Posterior vena cava (tissue), 2 donors: ENCODE results near the gene ZBTB2. TPM values are rescaled to one million over a fixed set of nuclear protein-coding genes. Genes with fewer than 3 reads are reported as not detected.
"Not testable (repeated sequence)": the region's sequence is repeated elsewhere in the genome, so short reads cannot be mapped to it uniquely, and the experiment has no call there.

ENCODE experiments used
- DNase-seq: peaks from one replicate; pipeline ENCODE4 v3.0.0-alpha.2; 2020; ENCODE audit warnings: low spot score
- intact Hi-C, 2 donors: fragments of 100-400 bp; cut with DNase I; formaldehyde crosslinking; loops; one replicate each; pipeline versions ENCODE4 v1.14.1 to v1.14.2; 2022 to 2023
- total RNA-seq, 2 donors: library from RNA; stranded (reverse); fragmentation: NEBNext Ultra II Directional; extraction: Animal tissue kit (Norgen Biotek cat#: 25700); gene quantifications; one replicate each; pipeline ENCODE4 v1.2.1, GENCODE V29; 2021
- donor health status: DM: yes; HTN: yes; CAD: no.
- donor health status: DM: yes; HTN: yes; CAD: no.

The ZBTB2 gene
- total RNA-seq, 2 donors from 2014 or later = 8.7 to 9.5 TPM

DNA sequence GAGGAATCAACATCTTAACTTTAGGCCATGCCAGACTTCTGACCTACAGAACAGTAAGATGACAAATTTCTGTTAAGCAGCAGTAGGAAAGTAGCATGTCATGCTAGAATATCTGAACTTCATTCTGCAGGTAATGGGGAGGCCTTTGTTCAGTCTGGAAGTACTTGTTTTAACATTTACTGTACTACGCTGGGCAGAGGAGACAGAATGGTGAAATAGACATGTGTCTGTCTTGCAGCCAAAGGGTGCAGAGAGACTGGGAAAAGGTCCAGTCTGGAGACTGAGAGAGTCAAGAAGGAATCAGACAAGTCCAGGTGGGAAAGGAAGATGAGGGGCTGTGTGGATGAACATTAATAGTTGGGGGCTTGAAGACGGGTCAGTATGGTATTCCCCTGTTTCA is 17.5 kb upstream of the ZBTB2 start:
- intact Hi-C loops = no loop called here
- no peak for DNase-seq

DNA sequence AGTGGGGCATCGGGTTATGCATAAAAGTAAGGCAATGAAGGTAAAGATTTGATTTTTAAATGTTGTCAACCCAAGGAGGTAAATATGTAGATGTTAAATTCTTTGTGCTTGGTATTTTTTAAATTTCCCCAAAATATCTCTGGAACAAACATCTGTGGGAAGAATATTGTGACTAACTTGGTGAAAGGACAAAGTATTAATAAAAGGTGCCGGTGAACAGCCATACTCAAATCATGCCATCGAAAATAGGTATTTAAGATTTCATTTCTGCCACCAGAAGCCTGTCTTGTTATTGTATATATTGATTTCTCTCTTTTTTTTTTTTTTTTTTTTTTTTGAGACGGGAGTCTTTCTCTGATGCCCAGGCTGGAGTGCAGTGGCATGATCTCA is 12.6 kb upstream of the ZBTB2 start:
- intact Hi-C loops = no loop called here
- DNase-seq = no peak

DNA sequence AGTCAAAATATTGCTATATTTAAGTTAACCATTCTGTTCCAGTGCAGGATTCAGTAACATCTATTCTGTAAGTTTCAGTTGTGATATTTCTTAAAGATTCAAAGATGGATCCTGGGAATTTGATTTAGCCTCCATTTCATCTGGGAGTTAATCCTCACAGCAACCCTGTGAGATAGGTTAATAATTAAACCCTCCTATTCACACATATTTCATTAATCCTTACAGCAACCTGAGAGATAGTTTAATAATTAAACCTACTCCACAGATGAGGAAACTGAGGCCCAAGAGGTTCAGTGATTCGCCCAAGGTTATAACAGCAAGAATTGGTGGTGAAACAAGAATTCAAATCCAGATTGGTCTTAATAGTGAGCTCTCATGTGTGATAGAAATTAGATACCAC is 10.9 kb upstream of the ZBTB2 start:
- DNase-seq = no peak
- intact Hi-C loops = no loop called here

DNA sequence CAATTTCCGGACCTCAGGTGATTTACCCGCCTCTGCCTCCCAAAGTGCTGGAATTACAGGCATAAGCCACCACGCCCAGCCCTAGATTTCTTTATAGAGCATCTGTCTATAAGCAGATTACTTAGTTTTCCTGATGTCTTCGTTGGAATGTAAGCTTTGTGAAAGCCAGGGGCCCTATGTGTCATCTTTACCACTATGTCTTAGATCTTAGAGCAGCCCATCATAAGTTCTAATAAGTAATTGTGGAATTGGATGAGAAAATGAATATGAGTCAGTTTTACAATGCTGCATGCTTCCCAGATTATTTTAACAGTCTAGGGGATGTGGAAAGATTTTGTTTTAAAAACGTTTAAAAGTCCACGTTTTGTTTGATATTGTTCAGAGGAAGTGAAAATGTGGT is 9.1 kb upstream of the ZBTB2 start:
- intact Hi-C loops = no loop called here
- DNase-seq = no peak

DNA sequence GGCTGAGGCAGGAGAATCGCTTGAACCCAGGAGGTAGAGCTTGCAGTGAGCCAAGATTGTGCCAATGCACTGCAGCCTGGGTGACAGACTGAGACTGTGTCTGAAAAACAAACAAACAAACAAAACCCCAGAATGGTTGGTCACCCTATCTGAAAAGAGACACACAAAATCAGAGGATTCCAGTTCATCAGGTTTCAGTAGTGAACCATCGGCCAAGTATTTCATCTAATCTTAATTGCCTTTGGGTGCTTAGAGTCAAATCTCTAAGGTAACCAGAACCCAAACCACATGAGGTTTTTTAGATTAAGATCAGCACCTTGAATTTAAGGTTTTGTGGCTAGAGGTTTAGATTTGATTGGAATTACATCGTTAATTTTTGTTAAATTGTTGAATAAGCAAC is 8.3 kb upstream of the ZBTB2 start:
- DNase-seq = no peak
- intact Hi-C loops = no loop called here

DNA sequence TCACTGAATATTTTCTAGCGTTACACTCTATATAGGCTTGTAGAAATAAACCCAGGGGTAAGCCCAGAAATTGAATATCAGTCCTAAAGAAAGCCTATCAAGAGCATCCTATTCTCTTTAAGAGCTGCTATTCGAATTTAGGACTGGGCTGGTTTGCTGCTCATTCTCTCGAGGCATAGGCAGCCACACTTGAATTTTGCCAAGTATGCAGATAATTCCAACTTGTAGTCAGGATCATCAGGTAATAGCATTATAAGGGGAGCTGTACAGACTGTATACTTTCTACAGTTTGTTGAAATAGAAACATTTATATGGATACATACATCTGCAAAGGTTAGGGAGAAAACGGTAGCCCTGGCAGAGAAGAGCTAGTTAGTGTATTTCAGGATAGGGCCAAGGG is 2.1 kb upstream of the ZBTB2 start:
- no peak for DNase-seq
- intact Hi-C loops = no loop called here

DNA sequence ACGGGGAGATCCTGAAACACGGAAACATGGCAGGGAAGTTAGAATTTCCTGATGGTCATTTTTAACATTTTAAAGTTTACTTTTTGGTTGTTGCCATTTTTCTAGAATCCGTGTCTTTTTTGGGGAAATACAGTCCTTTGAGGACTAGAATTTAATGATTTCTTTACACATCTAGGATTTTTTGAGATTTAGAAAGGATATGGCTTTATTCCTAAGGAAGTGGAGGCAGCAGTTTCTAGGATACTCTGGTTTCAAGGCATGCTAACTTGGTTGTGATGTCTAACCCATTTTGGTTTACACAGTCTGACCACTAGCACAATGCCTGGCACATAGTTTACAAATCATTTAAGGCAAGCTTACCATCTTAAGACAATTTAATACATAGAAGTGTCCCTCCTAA is 1.1 kb upstream of the ZBTB2 start:
- DNase-seq = no peak
- intact Hi-C loops = no loop called here

DNA sequence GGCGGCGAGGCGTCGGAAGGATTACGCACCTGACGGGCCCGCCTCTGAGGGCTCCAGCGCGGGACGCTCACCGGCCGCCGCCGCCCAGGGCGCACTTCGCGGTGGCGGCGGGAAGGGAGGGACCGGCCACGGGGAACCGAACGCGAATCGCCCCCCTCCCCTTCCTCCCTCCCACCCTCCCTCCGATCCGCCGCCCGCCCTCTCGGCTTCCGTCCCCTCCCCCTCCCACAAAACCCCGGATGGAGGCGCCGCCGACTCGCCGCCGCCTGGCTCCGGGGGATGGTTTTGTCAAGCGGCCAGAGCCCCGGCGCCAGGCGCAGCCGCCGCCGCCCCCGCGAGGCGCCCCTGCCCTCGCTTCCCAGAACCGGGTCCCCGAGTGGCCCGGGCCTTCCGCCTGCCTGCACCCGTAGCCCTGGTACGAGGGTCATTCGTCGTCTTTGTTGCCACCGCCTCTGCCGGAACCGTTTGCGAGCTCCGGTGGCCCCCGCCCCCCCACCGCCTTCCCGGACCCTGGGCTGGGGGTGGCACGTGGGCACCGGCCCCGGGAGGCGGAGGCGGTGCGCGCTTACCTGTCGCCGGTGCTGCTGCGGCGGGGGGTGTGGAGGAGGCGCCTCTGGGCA is 398 bp downstream of the ZBTB2 start:
- peak; percentile 94 for DNase-seq
- intact Hi-C loops = no loop called here

DNA sequence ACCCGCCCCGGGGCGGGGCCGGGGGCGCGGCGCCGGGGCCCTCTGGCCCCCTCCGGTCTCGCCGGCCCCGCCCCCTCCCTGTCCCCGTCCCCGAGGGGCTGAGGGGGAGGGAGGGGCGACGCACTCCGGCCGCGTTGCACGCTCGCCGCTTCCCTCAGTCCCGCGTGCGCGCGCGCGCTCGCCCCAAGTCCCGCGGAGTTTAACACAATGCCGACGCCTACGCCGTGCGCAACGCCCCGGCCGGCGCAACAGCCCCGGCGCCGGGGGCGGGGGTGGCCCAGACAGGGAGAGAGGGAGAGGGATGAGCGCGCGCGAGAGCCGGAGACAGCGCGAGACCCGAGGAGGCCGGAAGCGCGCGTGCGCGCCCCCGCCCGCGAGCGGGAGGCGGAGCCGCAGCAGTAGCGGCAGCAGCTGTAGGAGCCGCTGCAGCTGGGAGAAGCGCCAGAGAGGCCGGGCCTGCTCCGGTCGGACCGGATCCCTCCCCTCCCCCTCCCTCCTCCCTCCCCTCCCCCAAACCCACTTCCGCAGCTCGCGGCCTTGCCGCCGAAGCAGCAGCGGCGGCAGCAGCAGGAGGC is 996 bp downstream of the ZBTB2 start:
- intact Hi-C loops = no loop called here
- DNase-seq = peak; percentile 99

DNA sequence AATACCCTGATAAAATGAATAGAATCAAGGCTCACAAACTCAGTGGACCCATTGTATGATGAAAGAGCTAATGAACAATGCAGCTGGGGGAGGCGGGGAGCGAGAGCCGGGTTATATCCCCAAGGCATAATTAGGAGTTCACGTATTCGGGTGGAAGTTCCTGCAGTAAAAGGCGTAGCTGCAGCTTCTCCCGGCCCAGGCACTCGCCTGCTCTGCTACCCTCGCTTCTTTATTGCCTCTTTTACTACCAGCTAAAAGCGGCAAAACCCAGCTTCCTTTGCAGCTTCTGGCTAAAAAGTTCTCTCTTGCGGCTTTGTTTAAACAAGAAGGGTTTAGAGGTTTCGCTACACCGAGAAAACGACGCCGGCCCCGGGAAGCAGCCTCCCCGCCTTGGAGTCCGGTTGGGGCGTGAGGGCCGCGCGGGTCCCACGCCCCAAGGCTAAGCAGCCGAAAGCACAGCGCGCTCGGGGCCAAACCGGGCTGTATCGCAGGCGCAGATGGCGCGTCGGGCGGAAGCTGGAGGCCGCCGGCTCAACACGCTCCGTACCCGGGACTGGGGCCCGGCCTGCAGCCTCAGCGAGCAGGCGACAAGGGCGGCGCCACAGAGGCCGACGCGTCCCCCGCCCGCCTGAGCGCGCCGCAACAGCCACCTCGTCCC is 1.6 kb downstream of the ZBTB2 start:
- intact Hi-C loops = no loop called here
- peak; percentile 88 for DNase-seq

DNA sequence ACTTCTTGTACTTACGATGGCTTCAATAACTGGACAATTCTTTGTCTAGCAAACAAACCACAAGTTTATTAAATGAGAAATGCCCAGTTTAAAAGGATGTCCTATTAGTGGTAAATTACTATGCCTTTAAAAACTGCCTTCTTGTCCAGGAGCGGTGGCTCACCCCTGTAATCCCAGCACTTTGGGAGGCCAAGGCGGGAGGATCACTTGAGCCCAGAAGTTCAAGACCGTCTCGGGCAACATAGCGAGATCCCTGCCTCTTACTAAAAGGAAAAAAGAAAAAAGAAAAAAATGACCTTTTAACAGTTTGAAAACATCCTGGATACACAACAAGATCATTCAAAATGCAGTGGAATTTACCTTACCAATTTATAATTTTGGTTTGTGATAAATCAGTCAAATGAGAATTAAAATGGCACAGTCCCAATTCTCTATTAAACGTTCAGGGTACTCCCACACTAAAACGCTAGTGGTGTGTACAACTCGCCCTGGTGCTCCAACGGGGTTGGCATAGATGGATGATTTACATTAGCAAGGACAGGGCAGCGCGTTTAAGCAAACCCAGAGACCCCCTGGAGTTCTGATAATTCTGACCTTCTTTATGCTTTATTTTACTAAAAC is 2.3 kb downstream of the ZBTB2 start:
- intact Hi-C loops = no loop called here
- DNase-seq = no peak

DNA sequence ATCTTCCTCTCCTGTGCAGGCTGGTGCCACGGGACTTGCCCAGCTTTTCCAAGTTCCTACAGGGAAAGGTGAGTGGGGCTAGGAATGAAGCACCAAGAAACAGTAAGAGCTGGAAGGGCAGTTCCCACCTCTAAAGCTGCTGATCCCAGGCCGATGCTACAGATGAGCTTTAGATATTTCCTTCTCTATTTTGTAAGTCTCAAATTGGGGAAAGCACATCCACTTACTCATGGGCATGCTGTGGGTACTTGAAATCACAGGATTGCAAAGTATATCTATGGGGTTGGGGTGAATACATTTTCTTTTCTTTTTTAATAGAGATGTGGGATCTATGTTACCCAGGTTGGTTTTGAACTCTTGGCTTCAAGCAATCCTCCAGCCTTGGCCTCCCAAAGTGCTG is 3.1 kb downstream of the ZBTB2 start:
- intact Hi-C loops = no loop called here

DNA sequence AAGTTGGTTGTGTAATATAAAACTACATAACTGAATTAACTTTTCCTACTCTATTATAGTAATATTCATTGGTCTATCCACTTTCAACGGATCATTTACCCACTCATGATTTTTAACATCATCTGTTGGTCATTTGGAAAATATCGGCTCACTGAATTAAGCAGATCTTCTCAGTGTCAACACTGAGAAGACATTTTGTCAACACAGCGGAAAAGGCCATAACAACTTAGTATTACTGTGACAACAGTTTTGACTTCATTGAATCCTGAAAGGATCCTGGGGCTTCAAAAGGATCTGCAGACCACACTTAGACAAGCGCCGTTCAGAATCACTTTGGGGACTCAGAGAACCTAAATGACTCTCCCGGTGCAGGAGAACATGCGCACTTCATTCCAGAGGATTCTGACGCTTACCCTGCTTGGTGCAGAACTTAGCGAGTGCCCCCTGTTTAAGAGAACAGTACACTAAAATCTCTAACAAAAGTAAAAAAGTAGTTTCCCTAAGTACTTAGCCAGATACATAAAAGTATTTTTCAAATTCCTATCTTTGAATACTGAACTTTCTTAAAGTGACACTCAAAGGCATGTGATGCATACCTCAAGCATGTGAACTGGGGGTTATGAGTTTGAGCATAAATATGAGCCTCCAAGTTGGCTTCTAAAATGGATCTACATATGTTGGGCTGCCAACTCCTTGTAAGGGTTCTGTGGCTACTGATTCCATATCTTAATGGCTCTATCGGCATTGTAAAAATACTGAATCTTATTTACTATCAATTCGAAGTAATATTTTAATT is 4.0 kb downstream of the ZBTB2 start:
- no peak for DNase-seq
- intact Hi-C loops = no loop called here

More for the DNA sequence above, 3.1 kb downstream of the ZBTB2 start:
- no peak for DNase-seq

DNA sequence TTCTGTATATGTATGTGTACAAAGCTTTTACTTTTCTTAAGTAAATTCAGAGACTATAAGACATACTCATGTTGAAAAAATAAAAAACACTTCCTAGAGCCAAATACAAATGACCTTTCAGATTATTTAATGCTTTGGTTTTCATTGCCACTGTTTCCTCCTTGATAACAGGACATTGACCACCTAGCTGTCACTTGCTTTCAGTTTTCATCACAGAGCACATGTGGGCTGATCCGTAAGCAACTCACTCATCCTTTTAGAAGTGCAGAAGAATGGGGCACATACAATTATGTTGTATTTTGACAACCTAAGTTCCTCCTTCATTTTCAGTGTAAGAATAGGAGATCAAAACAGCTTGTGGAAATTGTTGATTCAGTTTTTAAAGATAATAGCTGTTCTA is 6.2 kb downstream of the ZBTB2 start:
- no peak for DNase-seq

DNA sequence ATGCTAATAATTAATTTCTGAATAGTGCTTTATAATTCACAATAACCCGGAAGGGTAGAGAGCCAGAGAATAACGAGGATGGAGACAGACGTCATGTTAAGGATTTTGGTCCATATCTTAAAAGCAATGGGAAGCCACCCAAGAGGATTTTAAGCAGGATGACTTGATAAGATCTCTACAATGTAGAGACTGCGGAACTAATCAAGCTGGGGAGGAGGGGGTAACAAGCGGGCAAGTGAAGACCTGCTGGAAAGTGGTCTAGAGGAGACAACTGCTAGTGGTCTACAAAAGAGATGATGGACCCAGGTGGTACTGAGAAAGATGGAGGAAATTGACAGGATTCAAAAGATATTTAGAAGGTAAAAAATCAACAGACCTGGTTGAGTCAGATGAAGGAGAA is 7.2 kb downstream of the ZBTB2 start:
- intact Hi-C loops = no loop called here
- DNase-seq = no peak

More for the DNA sequence above, 6.2 kb downstream of the ZBTB2 start:
- intact Hi-C loops = no loop called here

DNA sequence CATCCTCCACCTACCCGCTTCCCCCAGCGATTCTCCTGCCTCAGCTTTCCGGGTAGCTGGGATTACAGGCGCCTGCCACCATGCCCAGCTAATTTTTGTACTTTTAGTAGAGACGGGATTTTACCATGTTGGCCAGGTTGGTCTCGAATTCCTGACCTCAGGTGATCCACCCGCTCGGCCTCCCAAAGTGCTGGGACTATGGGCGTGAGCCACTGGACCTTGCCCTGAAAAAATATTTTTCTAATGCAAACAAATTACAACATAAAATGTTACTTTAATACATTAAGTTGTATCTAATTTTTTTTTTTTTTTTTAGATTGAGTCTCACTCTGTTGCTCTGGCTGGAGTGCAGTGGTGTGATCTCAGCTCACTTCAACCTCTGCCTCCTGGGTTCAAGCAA is 8.7 kb downstream of the ZBTB2 start:
- intact Hi-C loops, DNase-seq: not testable (repeated sequence)

DNA sequence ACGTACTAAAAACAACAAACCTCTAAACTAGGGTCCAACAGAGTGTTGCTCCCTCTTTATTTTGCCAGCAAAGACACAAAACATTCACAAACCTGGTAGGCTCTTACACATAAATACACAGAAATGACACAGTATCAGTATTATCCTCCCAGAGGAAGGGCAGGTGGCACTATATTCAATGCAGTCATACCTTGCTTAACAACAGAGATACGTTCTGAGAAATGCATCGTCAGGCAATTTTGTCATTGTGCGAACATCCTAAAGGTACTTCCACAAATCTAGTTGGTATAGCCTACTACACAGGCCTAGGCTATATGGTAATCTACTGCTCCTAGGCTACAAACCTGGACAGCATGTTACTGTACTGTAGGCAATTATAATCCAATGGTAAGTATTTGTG is 9.6 kb downstream of the ZBTB2 start:
- intact Hi-C loops = no loop called here
- DNase-seq = no peak

DNA sequence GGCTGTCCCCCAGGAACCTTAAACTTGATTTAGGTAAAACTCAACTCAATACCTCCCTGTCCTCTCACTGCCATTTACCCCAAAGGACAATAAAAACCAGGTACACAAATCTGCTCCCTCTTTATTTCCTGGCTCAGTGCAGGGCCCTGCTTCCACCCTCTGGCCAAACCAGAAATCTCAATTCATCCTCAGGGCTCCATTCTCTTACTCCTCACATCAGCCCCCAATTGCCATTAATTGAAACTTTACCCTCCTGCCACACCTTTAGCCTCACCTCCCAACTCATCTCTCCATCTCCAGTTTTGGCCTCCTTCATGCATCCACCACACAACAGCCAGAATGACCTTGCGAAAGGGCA is 10.5 kb downstream of the ZBTB2 start:
- intact Hi-C loops = no loop called here
- no peak for DNase-seq

DNA sequence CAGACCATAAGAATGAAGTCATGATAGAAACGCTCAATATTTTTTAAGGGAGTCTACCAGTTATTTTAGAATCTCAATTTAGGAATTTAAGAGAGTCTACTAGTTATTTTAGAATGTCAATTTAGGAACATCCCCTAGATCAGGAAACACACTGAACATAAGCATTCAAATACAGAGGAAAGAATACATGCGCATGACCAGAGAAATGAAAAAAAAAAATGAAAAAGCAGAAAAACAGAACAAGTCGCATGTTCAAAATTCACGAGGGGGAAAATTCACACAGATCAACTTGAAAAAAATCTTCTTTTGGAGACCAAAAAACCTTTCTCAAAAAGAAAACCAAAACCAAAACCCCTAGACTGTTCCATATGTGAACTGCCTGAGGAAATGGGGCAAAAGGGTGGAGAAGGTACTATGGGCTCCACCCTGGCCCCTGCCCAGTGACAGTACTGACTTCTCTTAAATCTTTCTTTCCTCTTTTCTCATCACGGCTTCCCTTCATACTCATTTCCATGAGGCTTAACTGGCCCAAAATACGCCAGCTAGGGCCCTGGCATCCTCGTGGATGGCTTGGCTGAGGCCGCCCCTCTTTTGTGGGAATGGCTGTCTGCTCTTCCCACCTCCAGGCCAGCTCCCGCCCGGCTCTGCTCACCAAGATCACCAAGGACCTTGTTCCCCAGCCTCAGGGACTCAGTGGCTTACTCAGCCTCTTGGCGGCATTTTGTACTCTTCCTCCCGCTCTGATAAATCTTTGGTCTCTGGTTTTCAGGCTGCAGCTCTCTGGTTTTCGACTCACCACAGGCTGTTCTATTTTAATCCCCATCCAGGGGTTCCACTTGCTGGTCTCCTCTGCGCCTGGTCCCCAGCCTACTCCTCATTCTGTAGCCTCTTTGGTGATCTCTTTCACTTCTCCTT is 11.2 kb downstream of the ZBTB2 start:
- intact Hi-C loops = no loop called here
- DNase-seq = no peak
